ENCODE data around the gene KNDC1. TPM values are rescaled to one million over a fixed set of nuclear protein-coding genes. Genes with fewer than 3 reads are reported as not detected.
A peak's percentile ranks its signal among the peaks of the same experiment; 100 is the strongest.

The KNDC1 gene
- total and polyA plus RNA-seq, 2 of the 4 experiments (the other 2 are of a cell fraction) = 0.18 to 1.1 TPM

GRCh38 chr10:133224756-133225372, 64.8 kb downstream of the KNDC1 start:
- intact Hi-C loops (cut with micrococcal nuclease) = no loop called here
- Histone ChIP-seq H2AFZ (replicated peaks; ENCODE audit: low read length, poor library complexity) (peak overlapping the region; percentile 34), H3K9ac (ENCODE audit: low read depth, low read length) (no peak overlapping the region), H4K8ac (ENCODE audit: low read depth in 2 of 2, low read length in 2 of 2) (no peak overlapping the region), H2BK15ac (ENCODE audit: low read depth, low read length) (no peak overlapping the region), H3K4me1 (ENCODE audit: control insufficient read depth, insufficient read depth, low read length) (no peaks in the 10 kb centered on the region), H2BK5ac (ENCODE audit: low read depth, low read length, poor library complexity, severe bottlenecking) (no peak overlapping the region), H3K9me1 (ENCODE audit: insufficient read depth, low read length) (no peaks in the 10 kb centered on the region), H3K27ac (ENCODE audit: insufficient read depth, low read length) (no peak overlapping the region), H3K9me3 (ENCODE audit: control insufficient read depth, insufficient read depth, low read length) (no peaks in the 10 kb centered on the region), H2AK9ac (replicated peaks; ENCODE audit: low read depth, low read length, poor library complexity) (peak overlapping the region; percentile 37), H3K14ac (replicated peaks; ENCODE audit: low read depth, low read length) (no peak overlapping the region), H2BK20ac (ENCODE audit: low read depth, low read length) (no peak overlapping the region), H4K20me1 (ENCODE audit: insufficient read depth, low read length) (no peaks in the 10 kb centered on the region), H3K4me2 (ENCODE audit: low read depth, low read length) (no peak overlapping the region), H3K79me1 (ENCODE audit: low read depth in 1 of 2, low read length in 2 of 2) (no peaks in the 10 kb centered on the region), H3K18ac (ENCODE audit: low read depth, low read length) (no peak overlapping the region), H3K4ac (ENCODE audit: low read depth, low read length) (no peak overlapping the region), H3K4me3 (ENCODE audit: insufficient read depth, low read depth, low read length) (no peak overlapping the region), H3K23ac (ENCODE audit: low read depth, low read length) (no peak overlapping the region), H4K91ac (ENCODE audit: insufficient read depth, low read depth, low read length) (no peak overlapping the region), H4K5ac (ENCODE audit: low read depth, low read length) (no peak overlapping the region), H3K36me3 (ENCODE audit: control insufficient read depth, insufficient read depth, low read length) (no peaks in the 10 kb centered on the region), H3K56ac (ENCODE audit: extremely low read depth, insufficient read depth, low read length) (no peak overlapping the region), H2AK5ac (ENCODE audit: low read depth, low read length) (no peak overlapping the region), H3K27me3 (ENCODE audit: control insufficient read depth, insufficient read depth, low read length) (peaks cover 27% of the 10 kb centered on the region), H2BK120ac (ENCODE audit: low read depth, low read length) (no peak overlapping the region)
- DNase-seq (no peak), ATAC-seq (ENCODE audit: low read depth) (no peak)
- BruUV-seq (replicated peaks) = no TSS peak
- TF ChIP-seq MAFK (IDR thresholded peaks at IDR 0.05; ENCODE audit: low read depth, low read length) = no peak
- no peak for TF ChIP-seq POLR2A (IDR thresholded peaks at IDR 0.05; ENCODE audit: low read depth, low read length)
- TF ChIP-seq CHD1 (IDR thresholded peaks at IDR 0.05; ENCODE audit: low read depth, low read length) = no peak
- TF ChIP-seq, protein P1, sequence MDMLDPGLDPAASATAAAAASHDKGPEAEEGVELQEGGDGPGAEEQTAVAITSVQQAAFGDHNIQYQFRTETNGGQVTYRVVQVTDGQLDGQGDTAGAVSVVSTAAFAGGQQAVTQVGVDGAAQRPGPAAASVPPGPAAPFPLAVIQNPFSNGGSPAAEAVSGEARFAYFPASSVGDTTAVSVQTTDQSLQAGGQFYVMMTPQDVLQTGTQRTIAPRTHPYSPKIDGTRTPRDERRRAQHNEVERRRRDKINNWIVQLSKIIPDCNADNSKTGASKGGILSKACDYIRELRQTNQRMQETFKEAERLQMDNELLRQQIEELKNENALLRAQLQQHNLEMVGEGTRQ (IDR thresholded peaks at IDR 0.05; ENCODE audit: low read depth, low read length) = no peak
- no peak for TF ChIP-seq CEBPB (IDR thresholded peaks at IDR 0.05; ENCODE audit: low read depth, low read length)
- TF ChIP-seq RFX5 (IDR thresholded peaks at IDR 0.05; ENCODE audit: low read depth, low read length) = no peak
- no peak for TF ChIP-seq MAZ (IDR thresholded peaks at IDR 0.05; ENCODE audit: borderline replicate concordance, low read depth, low read length)
- no peak for TF ChIP-seq MXI1 (IDR thresholded peaks at IDR 0.05; ENCODE audit: borderline replicate concordance, low read depth, low read length)
- TF ChIP-seq RAD21 (IDR thresholded peaks at IDR 0.05; ENCODE audit: low read length) = no peak
- TF ChIP-seq, protein P2, sequence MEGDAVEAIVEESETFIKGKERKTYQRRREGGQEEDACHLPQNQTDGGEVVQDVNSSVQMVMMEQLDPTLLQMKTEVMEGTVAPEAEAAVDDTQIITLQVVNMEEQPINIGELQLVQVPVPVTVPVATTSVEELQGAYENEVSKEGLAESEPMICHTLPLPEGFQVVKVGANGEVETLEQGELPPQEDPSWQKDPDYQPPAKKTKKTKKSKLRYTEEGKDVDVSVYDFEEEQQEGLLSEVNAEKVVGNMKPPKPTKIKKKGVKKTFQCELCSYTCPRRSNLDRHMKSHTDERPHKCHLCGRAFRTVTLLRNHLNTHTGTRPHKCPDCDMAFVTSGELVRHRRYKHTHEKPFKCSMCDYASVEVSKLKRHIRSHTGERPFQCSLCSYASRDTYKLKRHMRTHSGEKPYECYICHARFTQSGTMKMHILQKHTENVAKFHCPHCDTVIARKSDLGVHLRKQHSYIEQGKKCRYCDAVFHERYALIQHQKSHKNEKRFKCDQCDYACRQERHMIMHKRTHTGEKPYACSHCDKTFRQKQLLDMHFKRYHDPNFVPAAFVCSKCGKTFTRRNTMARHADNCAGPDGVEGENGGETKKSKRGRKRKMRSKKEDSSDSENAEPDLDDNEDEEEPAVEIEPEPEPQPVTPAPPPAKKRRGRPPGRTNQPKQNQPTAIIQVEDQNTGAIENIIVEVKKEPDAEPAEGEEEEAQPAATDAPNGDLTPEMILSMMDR (conservative IDR thresholded peaks at IDR 0.05; ENCODE audit: low read depth, low read length) = no peak
- 78% methylated on average over 9 of the region's 25 CpGs; no CpG with 5 or more reads in 1 of the 2 experiments for WGBS, 2 experiments (ENCODE audit: extremely low coverage in 2 of 2, insufficient read length in 1 of 2)
- in situ Hi-C loops (cut with MboI; ENCODE audit: low sequenced_read_pairs) = no loop called here
- POLR2A ChIA-PET (ENCODE audit: unreplicated experiment) = interaction anchor here (0.6 kb wide), 1 partner anchor 100 kb away, joined by 5 read pairs; no protein-coding TSS in a partner anchor
- dilution Hi-C loops (cut with HindIII; ENCODE audit: low sequenced_read_pairs, unreplicated experiment) = no loop called here
- CTCF ChIA-PET = no interaction called here
